Fibroblast of upper back skin (primary cell): Measurements from ENCODE around the gene DUS4L.

ENCODE experiments used
- DNase-seq: peaks from one replicate; pipeline ENCODE4 v3.0.0-alpha.2; 2013

DUS4L gene

DNA sequence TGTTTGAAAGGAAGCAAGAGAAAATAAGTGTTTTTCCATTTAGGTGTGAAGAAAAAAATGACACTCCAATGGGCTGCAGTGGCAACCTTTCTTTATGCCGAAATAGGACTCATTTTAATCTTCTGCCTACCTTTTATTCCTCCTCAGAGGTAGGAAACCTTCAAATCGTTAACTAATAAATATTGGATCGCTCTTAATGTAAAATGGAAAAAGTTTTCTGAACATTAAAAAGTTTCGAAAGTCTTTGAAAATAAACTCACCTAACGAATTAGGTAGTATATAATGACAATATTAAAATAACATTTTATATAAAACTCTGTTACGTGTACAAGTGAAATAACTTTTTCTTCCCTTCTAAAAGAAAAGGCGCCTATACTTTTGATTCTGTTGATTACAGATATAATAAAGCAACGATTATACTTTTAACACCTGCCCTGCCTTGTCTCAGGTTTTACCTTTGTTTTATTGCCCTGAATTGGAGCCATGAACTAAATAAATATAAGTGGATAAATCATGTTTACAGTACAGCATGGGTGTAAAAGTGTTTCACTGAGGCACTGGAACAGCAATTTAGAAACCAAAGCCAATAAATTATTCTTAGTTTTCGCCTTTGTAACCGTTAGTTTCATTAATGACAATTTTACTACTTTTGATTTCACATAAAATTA lies 17.1 kb downstream of the DUS4L start:
- DNase-seq: no peak

DNA sequence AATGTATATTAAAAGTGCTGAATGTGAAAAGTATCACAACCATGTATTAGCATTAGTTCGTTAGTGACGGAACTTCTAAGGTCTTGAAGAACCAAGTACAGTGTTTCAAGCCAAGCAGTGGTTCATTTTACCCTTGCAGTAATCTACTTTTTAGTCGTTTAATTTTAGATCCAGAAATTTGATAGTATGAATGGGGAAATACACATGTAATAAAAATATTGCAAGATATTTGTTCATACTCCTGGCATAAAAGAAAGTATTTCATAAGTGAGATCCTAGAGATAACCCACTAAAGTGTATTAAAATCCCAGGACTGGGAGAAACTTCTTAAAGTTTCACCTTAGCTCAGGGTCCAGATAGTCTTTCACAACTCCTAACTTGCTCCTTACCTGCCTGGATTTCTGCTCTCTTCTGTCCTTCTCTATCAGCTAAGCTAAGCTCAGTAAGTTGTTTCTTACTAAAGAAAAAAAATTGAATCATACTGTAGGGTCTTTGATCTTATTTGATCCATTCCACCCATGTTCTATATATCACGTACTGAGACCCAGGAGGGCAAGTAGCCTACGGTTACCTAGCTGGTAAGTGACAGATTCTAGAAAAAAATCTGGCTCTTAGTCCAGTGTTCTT lies 17.7 kb downstream of the DUS4L start:
- DNase-seq: no peak

DNA sequence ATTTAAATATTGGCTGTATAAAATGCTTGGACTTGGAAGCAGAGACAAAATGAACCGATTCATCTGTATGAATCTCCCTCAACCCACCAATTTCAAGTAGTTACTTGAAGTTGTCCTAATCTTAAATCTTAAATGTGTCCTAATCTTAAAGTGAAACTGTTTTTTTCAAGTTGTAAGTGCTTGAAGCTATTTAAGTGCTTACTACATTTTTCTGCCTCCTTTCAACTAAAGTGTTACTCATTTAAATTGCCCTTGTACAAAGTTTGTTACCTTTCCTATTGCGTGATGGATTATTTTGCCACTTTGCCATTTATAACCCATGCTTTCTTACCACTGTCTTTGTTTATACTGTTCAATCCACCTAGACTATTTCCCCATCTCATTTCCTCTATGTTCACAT lies 19.1 kb downstream of the DUS4L start:
- DNase-seq: no peak

DNA sequence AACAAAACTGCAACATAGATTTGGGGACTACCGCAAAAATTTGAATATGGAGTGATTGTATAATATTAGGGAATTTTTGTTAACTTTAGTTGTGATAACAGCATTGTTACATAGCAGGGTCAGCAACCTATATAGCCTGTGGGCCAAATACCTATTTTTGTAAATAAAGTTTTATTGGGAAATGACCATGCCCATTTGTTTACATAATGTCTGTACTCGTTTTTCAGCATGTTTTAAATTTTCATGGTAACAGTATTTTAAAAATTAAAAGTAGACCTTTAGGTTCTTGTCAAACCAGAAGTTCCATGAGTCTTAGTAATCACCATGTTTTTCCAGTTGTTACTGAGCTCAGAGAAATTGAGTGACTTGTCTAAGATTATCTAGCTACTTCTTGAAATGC lies 20.9 kb downstream of the DUS4L start:
- no peak for DNase-seq

DNA sequence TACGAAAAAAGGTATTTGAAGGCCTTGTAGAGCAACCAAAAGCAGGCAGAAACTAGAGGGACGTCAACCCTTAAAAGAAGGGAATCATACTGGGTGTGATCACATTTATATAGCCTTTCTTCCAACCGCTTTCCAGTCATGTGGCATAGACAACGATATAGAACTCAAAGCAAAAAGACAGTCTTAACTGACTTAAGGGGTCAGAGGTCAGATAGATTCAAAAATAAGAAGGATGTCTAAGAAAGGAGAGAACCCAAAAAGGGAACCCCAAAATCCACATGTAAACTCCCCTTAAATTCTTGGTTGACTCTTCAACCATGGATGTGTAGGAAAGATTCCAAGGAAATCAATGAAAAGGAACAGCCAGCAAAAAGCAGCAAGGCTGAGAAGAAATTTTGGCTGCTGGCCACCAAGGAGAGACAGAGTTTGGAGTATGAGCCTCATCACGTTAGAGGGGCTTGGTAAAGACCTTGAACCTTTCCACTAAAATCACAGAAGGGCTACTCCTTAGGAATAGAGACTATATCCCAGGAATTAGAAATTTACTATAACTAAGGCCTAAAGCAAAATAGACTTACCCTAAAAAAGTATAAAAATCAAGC lies 24.9 kb downstream of the DUS4L start:
- DNase-seq: no peak

DNA sequence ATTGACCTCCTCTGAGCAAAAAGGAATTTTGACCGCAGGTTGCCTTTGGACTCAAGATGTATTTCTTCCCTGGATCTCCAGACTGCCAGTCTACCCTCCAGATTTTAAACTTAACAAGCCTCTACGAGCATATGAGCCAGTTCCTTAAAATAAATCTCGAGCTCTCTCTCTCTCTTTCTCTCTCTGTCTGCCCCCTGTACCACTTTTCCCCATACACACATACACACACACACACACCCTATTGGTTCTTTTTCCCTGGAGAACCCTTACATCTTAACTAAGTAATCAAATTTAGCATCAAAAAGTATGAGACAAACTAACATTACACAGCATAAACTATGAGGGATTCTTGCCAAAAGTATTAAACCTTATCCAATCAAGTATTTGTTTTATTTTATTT lies 27.6 kb downstream of the DUS4L start:
- no peak for DNase-seq

DNA sequence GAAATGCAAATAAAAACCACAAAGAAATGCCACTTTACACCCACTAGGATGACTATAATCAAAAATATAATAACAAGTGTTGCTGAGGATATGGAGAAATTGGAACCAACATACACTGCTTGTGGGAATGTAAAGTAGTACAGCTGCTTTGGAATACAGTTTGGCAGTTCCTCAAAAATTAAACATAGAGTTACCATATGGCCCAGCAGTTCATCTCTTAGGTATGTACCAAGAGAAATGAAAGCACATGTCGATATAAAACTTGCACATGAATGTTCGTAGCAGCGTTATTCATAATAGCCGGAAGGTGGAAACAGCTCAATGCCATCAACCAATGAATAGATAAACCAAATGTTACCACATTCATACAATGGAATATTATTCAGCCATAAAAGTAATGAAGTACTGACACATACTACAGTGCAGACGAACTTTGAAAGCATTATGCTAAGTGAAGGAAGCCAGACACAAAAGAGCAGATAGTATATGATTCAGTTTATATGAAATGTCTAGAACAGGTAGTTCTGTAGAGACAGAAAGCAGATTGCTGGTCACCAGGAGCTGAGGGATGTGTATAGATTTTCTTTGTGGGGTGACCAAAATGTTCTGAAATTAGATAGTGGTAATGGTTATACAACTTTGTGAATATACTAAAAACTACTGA lies 28.7 kb downstream of the DUS4L start:
- peak; percentile 92 for DNase-seq

DNA sequence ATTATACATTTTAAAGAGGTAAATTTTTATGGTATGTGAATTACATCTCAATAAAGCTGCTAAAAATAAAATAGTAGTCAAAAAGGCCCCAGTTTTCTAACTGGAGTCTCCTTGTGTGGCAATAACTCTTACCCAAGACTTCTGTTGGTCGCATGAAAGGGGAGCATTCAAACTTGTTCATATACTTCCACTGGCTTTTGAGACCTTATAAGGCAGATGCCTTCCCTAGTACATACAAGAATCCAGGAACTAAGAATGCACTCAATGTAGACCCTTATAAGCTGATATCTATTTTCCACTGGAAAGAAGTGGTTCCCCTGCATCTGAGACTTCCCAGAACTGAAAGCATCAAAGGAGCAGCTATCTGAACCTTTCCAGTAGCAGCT lies 29.2 kb downstream of the DUS4L start:
- DNase-seq: no peak

DNA sequence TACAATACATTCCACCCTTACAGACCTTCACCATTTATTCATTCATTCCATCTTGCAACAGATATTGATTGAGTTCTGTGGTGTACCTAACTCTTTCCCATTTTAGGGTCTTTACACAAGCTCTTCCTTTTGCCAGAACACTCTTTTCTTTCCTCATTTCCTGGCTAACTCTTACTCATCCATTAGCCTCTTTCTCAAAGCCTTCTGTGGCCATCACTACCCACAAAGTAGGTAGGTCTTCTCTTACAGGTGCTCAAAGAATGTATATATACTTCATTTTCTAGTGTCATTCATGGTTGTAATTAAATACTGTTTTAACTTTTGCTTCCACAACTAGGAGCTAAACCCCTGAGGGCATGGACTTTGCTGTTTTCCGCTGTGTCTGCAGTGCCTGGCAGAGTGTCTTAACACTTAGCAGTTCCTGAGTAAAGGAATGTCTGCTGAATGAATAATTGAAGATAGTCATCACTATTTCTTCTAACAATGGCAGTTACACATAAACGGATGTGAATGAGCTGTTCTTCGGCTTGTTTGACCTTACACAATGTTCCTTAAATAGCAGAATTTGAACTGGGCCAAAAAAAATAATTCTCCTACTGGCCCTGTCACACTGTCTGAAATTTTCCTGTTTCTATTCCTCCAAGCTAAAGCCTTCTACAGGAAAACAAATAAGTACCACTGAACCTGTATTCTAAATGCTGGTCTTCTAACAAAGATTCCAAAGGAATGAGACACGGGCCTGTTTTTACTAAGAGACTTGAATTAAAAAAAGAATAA lies 31.4 kb downstream of the DUS4L start:
- peak; percentile 91 for DNase-seq

DNA sequence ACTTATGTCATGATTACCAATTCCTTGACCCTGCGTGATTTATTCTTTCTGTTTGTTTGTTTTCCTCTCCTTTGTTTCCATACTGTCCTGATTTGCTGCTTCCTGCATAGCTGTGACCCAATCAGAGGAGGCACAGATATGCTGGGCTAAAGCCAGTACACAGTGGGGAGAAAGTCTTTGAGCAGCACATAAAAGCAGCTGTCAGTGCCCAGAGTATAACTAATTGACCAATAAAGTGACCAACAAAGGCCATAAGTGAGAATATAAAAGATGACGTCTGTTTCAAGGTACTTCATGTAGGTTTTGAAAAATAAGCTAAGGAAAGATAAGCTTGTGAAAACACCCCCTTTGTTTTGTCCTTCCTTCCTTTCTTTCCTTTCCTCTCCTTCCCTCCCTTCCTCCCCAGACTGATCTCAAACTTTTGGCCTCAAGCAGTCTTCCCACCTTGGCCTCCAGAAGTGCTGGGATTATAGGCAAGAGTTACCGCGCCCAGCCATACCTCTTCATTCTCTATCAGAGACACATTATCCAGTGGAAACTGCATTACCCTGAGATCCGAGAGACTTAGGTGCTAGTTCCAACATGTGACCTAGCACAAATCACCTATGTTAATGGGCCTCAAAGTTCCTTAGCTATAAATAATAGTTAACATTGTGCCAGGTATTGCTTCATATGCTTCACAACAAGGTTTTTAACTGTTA lies 33.3 kb downstream of the DUS4L start:
- DNase-seq: no peak

DNA sequence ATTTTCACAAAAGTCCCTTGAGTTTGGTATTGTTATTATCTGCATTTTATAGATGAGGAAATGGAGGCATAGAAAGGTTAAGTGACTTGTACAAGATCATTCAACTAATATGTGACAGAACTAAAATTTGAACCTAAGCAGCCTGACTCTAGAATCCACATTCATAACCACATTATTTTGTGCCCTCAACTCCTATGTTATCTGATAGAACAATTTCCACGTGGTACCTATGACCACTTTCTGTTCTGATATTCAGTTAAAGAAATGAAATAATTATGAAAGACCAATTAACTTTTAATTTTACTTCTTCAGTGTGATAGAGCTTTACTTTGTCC lies 33.8 kb downstream of the DUS4L start:
- DNase-seq: no peak

DNA sequence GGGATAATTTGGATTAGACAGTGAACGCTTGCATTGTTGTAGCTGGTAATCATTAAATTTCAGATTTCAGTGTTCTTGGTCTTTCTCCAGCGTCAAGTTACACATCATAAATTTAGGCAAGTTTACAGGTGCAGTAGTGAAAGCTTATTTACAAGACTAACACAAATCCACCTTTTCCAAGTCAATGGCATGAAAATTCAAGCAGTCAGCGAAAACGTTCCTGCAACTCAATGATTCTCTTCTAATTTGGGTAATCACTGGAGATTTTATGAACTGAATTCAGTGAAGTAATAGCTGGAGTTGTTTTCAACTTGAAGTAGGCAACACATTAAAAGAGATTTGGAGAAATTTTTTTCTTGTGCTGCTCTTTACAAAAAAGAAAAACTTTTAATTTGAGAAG lies 34.2 kb downstream of the DUS4L start:
- DNase-seq: no peak

DNA sequence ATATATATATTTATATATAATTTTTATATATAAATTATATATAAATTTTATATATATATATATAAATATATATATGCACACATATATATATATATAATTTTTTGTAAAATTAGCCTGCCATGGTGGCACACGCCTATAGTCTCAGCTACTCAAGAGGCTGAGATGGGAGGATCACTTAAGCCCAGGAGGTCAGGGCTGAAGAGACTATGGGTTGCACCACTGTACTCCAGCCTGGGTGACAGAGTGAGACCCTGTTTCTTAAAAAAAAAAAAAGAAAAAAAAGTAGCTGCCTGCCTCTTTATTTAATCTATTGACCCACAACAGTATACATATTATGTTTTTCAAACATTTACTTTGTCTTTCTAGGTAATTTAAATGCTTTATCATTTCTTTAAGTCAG lies 35.5 kb downstream of the DUS4L start:
- no peak for DNase-seq

DNA sequence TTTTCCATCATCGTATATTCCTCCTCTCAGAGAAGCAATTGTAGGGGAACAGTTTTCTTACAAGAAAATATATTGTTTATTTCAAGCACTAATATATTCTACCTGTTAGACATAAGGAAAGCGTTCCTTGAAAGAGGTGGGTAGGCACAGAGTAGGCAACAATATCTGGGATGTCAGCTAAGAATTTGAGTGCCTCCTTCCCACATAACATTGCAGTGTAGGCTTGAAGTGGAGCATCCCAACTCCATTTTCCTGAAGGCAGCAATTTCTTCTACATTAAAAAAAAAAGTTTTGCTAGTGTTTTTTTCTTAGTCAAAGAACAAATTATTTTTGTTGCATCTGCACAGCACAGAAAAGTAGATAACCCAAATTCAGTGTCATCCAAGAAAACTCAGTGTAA lies 37.0 kb downstream of the DUS4L start:
- DNase-seq: no peak

DNA sequence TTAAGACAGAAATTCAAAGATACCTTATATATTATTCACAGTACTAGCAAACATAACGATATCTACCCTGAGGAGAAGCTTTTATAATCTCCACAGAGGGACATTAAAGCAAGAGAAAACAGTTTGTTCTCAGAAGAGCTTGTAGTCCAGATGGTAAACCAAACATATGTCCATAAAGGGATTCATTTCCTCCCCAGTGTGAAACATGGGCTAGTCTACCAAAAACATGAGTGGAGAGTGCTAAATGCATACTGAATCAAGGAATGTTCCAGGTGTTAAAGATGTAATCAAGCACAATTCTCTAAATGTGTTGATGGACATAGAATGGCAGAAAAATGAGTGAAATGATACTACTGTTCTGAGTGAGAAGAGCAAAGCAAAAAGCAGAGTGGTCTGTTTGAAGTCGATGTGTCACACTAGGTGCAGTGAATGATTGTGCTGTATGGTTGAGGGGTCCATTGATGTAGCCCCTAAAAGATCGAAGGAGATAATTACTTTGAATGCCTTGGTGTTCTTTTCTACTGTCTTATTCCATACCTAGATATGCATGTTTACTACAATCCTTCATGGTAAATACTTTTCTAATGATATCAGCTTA lies 41.5 kb downstream of the DUS4L start:
- DNase-seq: no peak

DNA sequence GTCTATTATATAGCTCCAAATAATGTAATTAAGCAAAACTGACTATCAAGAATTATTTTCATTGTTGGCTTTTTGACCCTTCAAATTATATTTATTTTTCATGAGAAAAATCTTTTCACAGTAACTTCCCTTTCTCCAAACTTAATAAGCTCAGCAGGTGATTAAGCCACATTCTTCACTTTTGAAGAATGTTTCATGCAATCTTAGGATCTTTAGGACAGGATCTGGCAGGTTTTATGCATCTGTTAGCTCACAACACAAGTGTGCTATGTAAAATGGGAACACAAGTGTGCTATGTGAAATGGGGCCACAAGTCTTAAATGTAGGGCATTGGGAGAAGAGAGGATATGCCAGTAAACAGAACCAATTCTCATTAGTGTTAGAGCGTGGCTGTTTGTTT lies 42.5 kb downstream of the DUS4L start:
- DNase-seq: no peak

DNA sequence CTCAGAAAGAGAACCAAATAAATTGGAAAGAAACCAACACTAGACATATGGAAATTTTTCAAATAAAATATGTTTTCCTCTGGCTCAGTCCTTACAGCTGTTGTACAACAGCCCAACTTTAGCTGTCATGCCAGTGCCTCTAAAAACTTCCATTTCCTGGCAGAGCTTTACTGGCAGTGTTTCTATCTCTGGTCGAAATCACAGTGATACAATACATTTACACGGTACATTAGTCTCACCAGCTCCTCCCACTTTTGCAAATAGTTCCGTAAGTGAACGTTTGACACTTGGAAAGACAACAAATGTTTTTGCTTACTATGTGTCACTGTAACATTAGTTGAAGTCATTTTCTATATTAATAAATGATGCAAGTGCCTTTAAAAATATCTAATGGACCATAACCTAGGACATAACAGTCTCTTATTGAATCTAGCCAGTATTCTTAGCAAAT lies 46.1 kb downstream of the DUS4L start:
- peak; percentile 10 for DNase-seq

DNA sequence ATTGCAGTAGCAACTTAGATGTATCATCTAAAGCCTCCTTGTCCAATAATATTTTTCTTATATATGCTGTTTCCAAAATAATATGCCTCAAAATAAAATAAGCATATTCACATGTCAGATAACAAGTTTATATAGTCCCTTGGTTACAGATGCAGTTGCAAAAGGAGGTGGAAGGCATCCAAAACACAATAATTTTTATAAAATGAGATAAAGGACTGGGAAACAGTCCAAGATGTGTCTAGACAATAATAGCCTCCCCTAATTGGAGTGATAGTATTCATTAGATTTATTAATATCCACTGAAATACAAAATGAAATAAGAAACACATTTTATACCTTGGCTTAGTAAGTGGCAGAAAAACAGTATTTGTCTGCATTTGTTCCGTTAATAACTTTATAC lies 46.6 kb downstream of the DUS4L start:
- DNase-seq: peak; percentile 10

DNA sequence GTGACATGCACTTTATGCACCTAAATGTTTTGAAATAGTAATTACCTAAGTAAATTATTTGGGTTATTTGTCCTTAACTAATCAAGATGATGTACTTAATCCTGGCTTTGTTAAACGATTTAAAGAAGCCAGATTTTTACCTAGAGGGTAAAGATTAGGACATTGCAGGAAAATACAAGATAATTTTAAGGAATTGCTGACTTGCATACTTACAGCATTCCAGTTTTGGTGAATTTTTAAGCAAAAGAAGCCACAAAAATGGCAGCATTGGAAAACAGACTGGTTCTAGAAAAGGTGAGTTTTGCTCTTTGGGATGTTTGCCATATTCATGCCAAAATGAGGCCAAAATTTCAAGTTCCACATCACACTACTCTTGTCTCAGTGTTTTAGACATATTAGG lies 49.7 kb downstream of the DUS4L start:
- DNase-seq: no peak

DNA sequence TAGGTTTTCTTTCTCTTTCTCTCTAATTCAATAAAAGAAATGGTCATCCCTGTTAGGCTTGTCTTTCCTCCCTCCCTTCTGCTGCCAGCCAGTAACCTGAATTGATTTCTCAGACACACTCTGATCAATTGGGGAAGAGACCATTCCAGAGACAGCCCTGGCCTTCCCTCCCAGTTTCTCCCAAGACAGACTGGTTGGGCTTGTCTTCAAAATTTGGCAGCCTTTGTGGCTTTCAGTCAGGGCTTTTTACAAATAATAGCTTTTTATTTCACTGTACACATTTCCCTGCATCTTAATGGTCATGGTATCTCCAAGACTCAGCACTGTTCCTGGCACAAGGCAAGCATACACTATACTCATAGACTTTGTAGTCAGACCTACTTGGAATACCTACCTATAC lies 50.2 kb downstream of the DUS4L start:
- DNase-seq: peak; percentile 42

DNA sequence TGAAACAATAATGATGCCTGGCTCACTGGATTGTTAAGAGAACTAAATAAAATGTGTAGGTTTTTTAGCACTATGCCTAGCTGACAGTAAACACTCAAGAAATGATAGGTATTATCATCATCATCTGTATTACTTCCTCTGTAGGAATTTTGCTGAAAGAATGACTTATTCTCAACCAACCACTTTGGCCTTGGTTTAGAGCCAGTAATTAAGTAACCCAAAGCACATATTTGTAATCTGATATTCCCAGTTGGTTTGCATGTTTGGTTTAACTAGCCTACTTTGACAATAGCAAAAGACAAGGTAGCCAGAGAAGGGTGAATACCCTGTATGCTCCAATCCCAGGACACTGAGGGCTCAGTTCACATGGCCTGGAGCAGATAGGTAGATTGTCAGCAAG lies 50.7 kb downstream of the DUS4L start:
- DNase-seq: peak; percentile 91

DNA sequence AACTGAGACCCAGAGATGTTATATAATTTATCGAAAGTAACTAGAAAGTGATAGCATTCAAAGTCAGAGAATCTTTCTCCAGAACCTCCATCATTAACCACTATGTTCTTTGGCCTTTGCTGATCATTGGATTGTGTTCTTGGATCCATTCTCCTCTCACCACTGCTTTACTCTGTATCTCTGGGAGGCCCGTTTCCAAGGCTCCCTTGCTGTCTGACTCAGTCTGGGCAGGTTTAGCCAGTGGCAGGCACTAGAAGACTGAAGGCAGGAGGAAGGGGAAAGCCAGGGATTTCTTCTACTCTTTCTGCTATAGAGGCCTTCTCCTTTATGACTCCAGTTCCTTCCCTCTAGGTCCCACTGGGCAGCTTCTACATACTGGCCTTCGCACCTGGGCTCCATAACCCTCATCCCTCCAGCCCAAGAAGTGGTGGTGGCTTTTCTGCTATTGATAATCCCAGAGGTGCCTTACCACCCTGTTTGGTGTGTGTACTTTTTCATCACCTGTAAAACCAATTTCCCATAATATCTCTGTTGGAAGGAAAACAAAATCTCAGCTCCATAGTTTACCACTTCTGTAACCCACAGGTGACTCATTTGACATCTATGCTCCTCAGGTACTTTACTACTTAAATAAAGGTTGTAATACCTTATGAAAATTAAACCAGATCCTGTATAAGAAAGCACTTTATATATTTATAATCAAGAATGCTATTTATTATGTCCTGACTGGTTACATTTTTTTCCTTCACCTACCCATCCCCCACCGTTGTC lies 52.3 kb downstream of the DUS4L start:
- DNase-seq: no peak
